GM18508 (cell line): Measurements from ENCODE around the gene CLBA1.
"Not testable (repeated sequence)": the region's sequence is repeated elsewhere in the genome, so short reads cannot be mapped to it uniquely, and the experiment has no call there.

Experiments used
- ATAC-seq: cut with Tn5 transposase; IDR thresholded peaks from one replicate; pipeline ENCODE4 v1.9.1; 2021; ENCODE audit warnings: moderate number of reproducible peaks; ENCODE audit not compliant: insufficient read depth, unreplicated experiment

CLBA1 gene

DNA sequence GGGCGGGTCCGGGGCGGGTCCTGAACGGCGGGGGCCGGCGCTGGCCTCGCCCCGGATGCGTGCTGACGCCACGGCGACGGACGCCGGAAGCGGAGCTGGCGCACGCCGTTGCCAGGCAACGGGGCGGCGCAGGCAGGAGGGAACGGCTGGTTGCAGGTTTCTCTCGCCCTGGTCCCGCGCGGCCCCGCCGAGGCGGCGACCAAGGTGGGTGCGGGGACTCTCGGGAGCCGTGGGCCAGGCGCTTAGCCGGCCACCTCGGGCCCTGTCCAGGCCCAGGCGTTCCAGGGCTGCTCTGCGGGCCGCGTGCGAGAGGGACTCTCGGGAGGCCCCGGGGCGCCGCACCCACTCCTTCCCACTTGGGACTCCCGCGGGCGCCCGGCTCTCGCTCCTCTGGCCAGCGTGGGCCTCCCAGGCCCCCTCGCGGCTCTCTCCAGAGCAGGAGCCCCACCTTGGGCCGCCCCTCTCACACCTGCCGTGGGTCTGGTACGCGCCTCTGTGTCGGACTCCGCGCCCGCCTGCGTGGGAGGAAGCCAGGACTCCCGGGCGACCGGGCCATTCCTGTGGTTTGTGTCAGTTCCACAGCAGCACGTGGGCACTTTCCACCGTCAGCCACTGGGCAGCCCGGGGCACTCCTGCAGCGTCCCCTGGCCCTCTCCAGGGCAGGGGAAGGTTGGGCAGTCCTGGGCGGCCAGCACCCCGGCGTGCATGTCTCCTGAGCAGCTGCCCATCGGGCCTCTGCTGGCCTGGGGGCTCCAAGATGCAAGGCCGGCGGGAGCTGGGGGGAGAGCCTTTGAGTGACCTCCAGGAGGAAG is at the start of gene CLBA1:
TSS of gene CLBA1 (plus strand) at position 114 of the 812 bp plus-strand sequence. CDS start at position 758, 644 bp downstream.
- peak; percentile 44 for ATAC-seq

DNA sequence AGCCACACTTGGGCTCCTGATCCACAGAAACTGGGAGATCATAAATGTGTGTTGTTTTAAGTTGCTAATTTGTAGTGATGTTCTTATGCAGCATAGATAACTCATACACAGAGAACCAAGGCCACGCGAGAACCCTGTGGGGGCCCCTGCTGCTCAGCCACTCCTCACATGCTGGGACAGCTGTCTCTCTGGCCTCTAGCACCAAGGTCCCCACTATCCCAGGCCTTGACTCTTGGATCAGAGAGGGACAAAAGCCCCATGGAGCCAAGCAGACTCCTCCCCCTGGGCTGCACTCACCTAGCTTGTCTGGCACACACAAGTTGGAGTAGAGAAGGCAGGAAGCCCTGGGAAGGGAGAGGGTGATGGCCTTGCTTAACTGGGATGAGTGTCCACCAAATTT is 49.6 kb upstream of the CLBA1 start:
- ATAC-seq = no peak

DNA sequence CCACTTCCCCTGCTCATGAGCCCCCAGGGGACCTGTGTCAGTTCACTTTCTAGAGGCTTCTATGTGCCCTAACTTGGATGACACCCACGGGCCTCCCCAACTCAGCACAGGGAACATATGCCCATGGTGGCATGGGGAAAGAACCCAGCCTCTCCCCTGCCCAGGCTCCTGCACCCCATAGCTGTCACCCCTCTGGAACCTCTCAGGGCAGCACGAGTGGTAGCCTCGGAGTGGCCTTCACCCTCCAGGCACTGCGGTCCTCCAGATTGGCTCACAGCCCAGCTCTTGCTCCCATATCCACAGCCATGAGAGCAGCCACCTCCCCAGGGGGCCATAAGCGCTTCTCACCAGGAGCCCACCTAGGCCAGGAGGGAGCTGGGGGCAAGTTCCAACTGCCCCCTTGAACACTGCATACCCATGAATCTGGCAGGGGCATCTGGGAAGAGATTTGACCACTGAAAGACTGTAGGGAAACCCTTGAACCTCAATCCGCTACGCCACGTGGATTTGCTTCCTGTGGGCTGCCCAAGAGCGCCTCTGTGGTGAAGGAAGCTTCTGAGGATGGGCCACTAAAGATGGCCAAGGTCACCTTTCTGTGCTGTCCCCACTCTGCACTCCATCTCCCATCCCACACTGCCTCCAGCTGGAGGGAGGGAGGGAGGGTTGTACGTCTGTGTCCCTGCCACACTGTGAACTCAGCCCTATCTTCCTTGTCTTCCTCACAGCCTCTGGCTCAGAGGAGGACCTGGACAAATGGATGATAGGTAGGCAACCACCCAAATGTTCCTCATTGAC is 49.0 kb upstream of the CLBA1 start:
- no peak for ATAC-seq

DNA sequence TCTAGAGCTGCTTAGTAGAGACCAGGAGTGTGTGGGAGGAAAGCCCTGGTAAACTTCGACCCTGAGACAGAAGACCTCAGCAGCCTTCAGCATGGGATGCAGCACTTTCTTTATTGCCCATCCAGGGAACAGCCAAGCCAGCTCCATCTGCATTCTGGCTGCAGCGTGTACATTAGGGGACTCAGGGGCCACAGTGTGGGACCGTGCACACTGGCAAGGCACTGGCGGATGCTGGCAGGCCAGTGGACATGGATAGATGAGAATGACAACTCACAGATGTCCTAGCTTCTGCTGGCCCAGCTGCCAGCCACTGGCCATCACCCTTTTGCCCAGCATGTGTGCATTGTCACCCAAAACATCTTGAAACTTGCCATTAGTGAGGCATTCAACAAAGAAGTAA is 48.4 kb upstream of the CLBA1 start:
- ATAC-seq = no peak

DNA sequence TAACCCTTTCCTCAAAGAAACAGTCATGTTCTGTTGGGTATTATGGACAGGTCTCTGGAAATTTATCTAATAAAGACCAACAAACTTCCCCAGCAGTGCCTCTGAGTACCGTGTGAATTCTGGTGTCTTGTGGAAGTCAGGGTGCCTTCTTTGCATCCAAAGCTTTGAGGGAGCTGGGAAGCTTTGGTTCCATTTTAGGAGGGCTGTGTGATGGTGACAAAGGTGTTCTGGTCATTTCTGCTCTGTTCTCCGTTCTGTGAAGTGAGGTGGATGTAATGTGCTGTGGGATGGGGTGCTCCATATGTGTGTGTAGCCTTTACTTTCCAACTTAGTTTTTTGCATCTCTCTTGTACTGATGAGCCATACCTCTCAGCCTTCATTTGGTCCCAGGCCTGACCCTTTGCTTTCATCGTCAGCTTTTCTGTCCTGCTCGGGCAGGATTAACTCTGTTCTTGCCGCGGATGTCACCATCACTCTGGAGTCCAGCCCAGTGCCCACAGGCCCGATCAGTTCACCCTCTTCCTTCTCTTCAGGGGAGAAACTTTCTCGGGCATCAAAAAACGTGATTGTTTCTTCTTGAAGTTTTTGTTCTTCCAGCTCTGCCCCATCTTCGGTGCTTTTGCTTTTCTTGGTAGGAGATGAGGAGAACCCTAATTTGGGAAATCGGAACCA is 47.8 kb upstream of the CLBA1 start:
- ATAC-seq = no peak

DNA sequence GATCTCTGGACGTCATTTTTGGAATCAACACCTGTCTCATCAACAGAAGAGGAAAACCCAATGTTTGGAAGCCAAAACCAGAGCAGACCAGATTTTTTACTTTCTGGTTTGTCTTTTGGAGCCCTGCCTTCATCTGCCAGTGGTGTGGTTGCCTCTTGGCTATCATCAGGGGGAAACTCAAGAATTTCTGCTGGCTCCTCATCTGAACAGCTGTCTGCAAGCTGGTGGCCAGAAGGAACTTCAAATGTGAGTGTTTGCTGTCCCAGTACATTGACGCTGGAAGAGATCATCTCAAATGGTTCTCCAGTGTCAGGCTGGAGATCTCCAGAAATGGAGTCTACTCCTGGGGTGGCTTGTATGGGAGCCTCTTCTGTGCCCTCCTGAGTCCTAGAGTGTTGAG is 47.2 kb upstream of the CLBA1 start:
- no peak for ATAC-seq

DNA sequence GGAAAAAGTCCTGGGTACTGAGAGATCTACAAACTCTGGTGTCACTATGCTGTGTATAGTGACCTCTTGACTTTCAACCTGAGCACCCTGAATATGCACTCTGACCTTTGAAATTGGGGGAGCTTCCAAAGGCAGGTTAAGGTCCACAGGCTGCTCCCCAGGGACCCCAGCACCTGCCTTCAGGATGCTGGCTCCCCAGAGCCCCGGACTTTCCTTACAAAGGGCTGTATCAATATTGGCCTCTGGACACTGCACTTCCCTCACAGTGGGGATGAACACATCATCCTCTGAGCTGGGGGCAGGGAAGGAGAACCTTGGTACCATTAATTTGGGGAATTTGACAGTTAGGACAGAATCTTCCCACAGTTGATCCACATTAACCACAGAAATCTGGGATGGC is 46.6 kb upstream of the CLBA1 start:
- ATAC-seq = no peak

DNA sequence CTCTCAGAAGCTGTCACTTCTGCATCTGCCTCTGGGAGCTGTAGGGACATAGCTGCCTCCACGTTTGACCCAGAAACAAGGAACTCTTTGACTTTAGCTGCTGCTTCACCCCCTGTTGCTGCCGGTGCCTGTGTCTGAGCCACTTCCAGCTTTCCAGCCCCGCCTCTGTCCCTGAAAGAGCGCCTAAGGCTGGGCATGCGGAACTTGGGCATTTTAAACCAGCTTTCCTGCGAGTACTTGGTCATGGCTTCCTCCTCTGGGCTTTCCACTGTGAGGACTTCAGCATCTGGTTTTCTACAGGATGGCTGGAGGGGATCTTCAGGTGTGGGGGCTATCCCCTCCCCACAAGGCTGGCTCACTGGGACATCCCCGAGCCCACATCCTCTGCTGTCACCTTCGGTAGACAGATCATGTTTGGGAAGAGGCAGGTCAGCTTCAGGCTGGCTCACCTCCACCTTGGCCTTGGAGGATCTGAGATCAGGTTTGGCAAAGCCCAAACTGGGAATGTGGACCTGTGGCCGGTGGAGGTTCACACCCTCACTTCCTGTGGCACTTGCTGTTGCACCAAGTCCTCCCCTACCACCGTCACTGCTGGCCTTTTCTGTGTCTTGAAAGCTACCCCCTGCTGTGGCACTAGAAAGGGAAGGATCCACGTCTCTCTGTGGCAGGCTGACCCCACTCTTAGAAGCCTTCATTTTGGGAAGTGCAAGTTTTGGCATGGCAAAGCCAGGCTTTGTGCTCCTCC is 45.8 kb upstream of the CLBA1 start:
- no peak for ATAC-seq

DNA sequence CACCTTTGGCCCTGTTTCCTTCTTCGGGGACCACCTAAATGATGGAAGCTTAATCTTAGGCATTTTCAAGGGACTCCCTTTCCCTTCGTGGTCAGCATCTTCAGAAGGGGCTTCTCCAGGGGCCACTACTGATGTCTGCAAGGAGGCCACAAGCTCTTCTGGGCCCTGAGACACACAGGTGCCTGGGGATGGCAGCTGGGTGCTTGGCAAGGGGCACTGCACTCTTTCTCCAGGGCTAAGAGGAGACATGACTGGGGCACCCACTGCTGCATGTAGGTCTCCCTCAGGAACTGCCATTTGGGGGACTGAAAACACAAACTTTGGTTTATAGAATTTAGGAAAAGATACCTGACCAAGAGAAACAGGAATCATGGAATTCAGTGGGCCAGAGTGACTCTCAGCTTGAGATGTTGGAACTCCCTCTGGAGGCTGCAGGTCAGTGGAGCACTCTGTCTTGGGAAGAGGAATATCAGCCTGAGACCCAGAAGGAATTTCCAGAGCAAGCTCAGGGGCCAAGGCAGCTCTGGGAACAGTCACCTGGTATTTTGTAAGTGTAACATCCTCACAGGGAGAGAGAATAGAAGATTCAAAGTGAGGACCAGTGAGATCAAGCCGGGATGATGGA is 45.0 kb upstream of the CLBA1 start:
- no peak for ATAC-seq

DNA sequence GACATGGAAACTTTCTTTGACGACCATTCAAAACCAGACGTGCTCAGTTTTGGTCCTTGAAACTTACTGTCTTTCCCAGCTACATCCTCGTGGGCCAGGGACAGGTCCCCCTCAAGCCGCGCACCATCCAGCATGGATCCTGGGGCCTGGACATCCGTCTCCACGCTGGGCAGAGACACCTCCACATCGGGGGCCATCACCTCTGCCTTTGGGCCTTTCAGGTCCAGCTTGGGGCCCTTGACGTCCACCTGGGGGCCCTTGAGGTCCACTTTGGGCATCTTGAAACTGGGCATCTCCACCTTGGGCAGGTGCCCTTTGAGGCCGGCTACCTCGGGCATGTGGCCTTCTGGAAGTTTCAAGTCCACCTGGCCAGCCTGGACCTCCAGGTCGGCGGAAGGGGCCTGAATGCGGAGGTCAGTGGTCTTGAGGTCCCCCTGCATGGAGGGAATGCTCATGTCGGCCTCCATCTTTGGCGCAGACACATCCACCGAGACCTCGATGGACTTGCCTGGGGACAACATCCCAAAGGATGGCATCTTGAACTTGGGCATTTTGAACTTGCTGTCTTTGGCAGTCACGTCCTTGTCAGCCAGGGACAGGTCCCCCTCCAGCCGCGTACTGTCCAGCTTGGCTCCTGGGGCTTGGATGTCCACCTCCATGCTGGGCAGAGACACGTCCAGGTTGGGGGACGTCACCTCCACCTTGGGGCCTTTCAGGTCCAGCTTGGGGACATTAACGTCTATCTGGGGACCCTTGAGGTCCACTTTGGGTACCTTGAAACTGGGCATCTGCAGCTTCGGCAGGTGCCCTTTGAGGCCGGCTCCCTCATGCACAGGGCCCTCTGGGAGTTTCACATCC is 43.9 kb upstream of the CLBA1 start:
- ATAC-seq = no peak

DNA sequence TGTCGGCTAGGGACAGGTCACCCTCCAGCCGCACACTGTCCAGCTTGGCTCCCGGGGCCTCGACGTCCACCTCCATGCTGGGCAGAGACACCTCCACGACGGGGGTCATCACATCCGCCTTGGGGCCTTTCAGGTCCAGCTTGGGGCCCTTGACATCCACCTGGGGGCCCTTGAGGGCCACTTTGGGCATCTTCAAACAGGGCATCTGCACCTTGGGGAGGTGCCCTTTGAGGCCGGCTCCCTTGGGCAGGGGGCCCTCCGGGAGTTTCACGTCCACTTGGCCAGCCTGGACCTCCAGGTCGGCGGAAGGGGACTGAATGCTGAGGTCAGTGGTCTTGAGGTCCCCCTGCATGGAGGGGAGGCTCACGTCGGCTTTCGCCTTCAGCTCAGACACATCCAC is 43.0 kb upstream of the CLBA1 start:
- no peak for ATAC-seq

DNA sequence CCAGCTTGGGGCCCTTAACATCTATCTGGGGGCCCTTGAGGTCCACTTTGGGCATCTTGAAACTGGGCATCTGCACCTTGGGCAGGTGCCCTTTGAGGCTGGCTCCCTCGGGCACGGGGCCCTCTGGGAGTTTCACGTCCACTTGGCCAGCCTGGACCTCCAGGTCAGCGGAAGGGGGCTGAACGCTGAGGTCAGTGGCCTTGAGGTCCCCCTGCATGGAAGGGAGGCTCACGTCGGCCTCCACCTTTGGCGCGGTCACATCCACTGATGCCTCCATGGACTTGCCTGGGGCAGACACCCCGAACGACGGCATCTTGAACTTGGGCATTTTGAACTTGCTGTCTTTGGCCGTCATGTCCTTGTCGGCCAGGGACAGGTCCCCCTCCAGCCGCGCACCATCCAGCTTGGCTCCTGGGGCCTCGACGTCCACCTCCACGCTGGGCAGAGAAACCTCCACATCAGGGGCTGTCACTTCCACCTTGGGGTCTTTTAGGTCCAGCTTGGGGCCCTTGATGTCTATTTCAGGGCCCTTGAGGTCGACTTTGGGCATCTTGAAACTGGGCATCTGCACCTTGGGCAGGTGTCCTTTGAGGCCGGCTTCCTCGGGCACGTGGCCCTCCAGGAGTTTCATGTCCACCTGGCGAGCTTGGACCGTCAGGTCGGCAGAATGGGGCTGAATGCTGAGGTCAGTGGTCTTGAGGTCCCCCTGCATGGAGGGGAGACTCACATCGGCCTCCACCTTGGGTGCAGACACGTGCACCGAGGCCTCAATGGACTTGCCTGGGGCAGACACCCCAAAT is 42.2 kb upstream of the CLBA1 start:
- not testable (repeated sequence) for ATAC-seq

DNA sequence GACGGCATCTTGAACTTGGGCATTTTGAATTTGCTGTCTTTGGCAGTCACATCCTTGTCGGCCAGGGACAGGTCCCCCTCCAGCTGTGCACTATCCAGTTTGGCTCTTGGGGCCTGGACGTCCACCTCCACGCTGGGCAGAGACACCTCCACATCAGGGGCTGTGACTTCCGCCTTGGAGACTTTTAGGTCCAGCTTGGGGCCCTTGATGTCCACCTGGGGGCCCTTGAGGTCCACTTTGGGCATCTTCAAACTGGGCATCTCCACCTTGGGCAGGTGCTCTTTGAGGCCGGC is 41.6 kb upstream of the CLBA1 start:
- ATAC-seq = not testable (repeated sequence)

DNA sequence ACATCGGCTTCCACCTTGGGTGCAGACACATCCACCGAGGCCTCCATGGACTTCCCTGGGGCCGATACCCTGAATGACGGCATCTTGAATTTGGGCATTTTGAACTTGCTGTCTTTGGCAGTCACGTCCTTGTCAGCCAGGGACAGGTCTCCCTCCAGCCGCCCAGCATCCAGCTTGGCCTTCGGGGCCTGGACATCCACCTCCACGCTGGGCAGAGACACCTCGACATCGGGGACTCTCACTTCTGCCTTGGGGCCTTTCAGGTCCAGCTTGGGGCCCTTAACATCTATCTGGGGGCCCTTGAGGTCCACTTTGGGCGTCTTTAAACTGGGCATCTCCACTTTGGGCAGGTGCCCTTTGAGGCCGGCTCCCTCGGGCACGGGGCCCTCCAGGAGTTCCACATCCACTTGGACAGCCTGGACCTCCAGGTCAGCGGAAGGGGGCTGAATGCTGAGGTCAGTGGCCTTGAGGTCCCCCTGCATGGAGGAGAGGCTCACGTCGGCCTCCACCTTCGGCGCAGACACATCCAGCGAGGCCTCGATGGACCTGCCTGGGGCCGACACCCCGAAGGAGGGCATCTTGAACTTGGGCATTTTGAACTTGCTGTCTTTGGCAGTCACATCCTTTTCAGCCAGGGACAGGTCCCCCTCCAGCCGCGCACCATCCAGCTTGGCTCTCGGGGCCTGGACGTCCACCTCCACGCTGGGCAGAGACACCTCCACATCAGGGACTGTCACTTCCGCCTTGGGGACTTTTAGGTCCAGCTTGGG is 41.0 kb upstream of the CLBA1 start:
- not testable (repeated sequence) for ATAC-seq

DNA sequence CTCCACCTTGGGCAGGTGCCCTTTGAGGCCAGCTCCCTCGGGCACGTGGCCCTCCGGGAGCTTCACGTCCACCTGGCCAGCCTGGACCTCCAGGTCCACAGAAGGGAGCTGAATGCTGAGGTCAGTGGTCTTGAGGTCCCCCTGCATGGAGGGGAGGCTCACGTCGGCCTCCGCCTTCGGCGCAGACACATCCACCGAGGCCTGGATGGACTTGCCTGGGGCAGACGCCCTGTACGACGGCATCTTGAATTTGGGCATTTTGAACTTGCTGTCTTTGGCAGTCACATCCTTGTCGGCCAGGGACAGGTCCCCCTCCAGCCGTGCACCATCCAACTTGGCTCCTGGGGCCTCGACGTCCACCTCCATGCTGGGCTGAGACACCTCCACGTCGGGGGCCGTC is 40.3 kb upstream of the CLBA1 start:
- not testable (repeated sequence) for ATAC-seq

DNA sequence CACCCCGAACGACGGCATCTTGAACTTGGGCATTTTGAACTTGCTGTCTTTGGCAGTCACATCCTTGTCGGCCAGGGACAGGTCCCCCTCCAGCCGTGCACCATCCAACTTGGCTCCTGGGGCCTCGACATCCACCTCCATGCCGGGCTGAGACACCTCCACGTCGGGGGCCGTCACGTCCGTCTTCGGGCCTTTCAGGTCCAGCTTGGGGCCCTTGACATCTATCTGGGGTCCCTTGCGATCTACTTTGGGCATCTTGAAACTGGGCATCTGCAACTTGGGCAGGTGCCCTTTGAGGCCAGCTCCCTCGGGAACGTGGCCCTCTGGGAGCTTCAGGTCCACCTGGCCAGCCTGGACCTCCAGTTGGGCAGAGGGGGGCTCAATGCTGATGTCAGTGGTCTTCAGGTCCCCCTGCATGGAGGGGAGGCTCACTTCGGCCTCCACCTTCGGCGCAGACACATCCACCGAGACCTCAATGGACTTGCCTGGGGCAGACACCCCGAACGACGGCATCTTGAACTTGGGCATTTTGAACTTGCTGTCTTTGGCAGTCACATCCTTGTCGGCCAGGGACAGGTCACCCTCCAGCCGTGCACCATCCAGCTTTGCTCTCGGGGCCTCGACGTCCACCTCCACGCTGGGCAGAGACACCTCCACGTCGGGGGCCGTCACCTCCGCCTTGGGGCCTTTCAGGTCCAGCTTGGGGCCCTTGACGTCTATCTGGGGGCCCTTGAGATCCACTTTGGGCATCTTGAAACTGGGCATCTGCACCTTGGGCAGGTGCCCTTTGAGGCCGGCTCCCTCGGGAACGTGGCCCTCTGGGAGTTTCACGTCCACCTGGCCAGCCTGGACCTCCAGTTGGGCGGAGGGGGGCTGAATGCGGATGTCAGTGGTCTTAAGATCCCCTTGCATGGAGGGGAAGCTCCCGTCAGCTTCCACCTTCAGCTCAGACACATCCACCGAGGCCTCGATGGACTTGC is 39.3 kb upstream of the CLBA1 start:
- ATAC-seq = not testable (repeated sequence)

DNA sequence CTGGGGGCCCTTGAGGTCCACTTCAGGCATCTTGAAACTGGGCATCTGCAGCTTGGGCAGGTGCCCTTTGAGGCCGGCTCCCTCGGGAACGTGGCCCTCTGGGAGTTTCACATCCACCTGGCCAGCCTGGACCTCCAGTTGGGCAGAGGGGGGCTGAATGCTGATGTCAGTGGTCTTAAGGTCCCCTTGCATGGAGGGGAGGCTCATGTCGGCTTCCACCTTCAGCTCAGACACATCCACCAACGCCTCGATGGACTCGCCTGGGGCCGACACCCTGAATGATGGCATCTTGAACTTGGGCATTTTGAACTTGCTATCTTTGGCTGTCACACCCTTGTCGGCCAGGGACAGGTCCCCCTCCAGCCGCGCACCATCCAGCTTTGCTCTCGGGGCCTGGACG is 38.4 kb upstream of the CLBA1 start:
- not testable (repeated sequence) for ATAC-seq
